ENCODE measurements around the gene STK40. TPM values are rescaled to one million over a fixed set of nuclear protein-coding genes. Genes with fewer than 3 reads are reported as not detected.

Gene STK40
- total and polyA plus RNA-seq, 9 of the 15 experiments (the other 6 are each of a cell fraction or from before 2014, with no cell fraction given), result 0.69 to 94.3 (median 39.1) TPM

GRCh38 chr1:36354486-36354885 lies 31.2 kb downstream of the STK40 start:
- Histone ChIP-seq H2AFZ (ENCODE audit: low read depth, low read length) (no peak overlapping the region), H3K4me2 (ENCODE audit: insufficient read depth, low read length) (no peak overlapping the region), H3K9ac (ENCODE audit: insufficient read depth in 1 of 2, low read depth in 2 of 2, low read length in 2 of 2) (peak overlapping the region in 1 of 2 experiments; percentile 70; a peak in 1 of 4 replicates), H3K9me1 (ENCODE audit: control insufficient read depth, insufficient read depth, low read length) (no peaks in the 10 kb centered on the region), H3K9me3 (replicated peaks; ENCODE audit: control insufficient read depth, insufficient read depth, low read depth, low read length) (no peaks in the 10 kb centered on the region), H3K4me1 (replicated peaks in 1 of 2; ENCODE audit: control insufficient read depth in 2 of 2, insufficient read depth in 2 of 2, low read length in 2 of 2) (peaks cover 0 to 12% of the 10 kb centered on the region in 2 experiments; a peak in 1 of 5 replicates), H3K27me3 (ENCODE audit: control insufficient read depth in 2 of 2, insufficient read depth in 2 of 2, low read length in 2 of 2) (no peaks in the 10 kb centered on the region), H3K27ac (ENCODE audit: extremely low read depth, low read depth, low read length) (no peak overlapping the region), H3K4me3 (no peak overlapping the region), H3K79me2 (ENCODE audit: control insufficient read depth, insufficient read depth, low read length) (no peaks in the 10 kb centered on the region), H4K20me1 (replicated peaks; ENCODE audit: control insufficient read depth, insufficient read depth, low read length) (no peaks in the 10 kb centered on the region; the same call in 1 of the 2 replicates), H3K36me3 (ENCODE audit: control insufficient read depth, insufficient read depth, low read length) (peaks cover 89% of the 10 kb centered on the region)
- intact Hi-C loops (cut with micrococcal nuclease), result no loop called here
- no peak for ATAC-seq
- in situ Hi-C loops (cut with MboI), result no loop called here
- FAIRE-seq, result no peak
- no peak for DNase-seq (ENCODE audit: extremely low read depth in 1 of 4, low spot score in 3 of 4)
- CTCF ChIA-PET (ENCODE audit: low intra/inter-chr PET ratio), result no interaction called here
- TF ChIP-seq TFAM (CRISPR knock-in tag; conservative IDR thresholded peaks at IDR 0.05) (no peak), TBL1XR1 (IDR thresholded peaks at IDR 0.05; ENCODE audit: low read length in 2 of 2) (no peak), SMARCC2 (IDR thresholded peaks at IDR 0.05; ENCODE audit: low read depth) (no peak), PTRF (tag; IDR thresholded peaks at IDR 0.05) (no peak), NR2C2 (CRISPR knock-in tag; IDR thresholded peaks at IDR 0.05) (no peak), NR2C2 (tag; IDR thresholded peaks at IDR 0.05) (no peak), ATF7 (IDR thresholded peaks at IDR 0.05) (no peak), HMG20B (CRISPR knock-in tag; IDR thresholded peaks at IDR 0.05) (no peak), ETS1 (conservative IDR thresholded peaks at IDR 0.05; ENCODE audit: control insufficient read depth, low read depth, low read length) (no peak), HDAC2 (IDR thresholded peaks at IDR 0.05) (no peak)
- TF ChIP-seq, protein P1, sequence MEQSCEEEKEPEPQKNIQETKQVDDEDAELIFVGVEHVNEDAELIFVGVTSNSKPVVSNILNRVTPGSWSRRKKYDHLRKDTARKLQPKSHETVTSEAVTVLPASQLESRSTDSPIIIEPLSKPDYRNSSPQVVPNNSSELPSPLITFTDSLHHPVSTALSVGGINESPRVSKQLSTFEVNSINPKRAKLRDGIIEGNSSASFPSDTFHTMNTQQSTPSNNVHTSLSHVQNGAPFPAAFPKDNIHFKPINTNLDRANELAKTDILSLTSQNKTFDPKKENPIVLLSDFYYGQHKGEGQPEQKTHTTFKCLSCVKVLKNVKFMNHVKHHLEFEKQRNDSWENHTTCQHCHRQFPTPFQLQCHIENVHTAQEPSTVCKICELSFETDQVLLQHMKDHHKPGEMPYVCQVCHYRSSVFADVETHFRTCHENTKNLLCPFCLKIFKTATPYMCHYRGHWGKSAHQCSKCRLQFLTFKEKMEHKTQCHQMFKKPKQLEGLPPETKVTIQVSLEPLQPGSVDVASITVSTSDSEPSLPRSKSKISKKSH (CRISPR knock-in tag; IDR thresholded peaks at IDR 0.05), result no peak
- 88% methylated on average over 11 of the region's 11 CpGs for WGBS (ENCODE audit: insufficient coverage, low coverage, missing lambda C conversion rate)
- POLR2A ChIA-PET, result interaction anchor here (0.9 to 1.3 kb wide), 3 partner anchors 14 to 33 kb away, joined by 3 read pairs; no protein-coding TSS in a partner anchor
- BruUV-seq (replicated peaks), result no TSS peak
